SU-DHL-6 (cell line): ENCODE data around the gene KIF5C.
"Not testable (repeated sequence)": the region's sequence is repeated elsewhere in the genome, so short reads cannot be mapped to it uniquely, and the experiment has no call there.

Experiments
- H2AFZ ChIP-seq: fragments of 200-600 bp; sonication (generic); 2 replicates; pipeline ENCODE4 v1.6.1; 2014; ENCODE audit warnings: low read depth, mild to moderate bottlenecking, moderate library complexity, mixed read lengths, antibody characterized with exemption, low read length; ENCODE audit not compliant: severe bottlenecking
- H3F3A ChIP-seq: fragments of 200-600 bp; shearing (Covaris generic); 2 replicates; pipeline ENCODE4 v1.6.0; 2016; ENCODE audit warnings: antibody characterized with exemption, mild to moderate bottlenecking; ENCODE audit not compliant: insufficient read depth
- H3K27ac ChIP-seq: fragments of 200-600 bp; sonication (generic); 2 replicates; pipeline ENCODE4 v1.5.1; 2016; ENCODE audit warnings: low read depth, mild to moderate bottlenecking, low read length, moderate library complexity, mixed read lengths
- H3K27me3 ChIP-seq: fragments of 200-600 bp; sonication (generic), shearing (Covaris generic); 2 replicates; pipeline ENCODE4 v1.6.0; 2014; ENCODE audit warnings: mild to moderate bottlenecking, low read length
- H3K36me3 ChIP-seq: fragments of 200-600 bp; sonication (generic); 2 replicates; pipeline ENCODE4 v1.6.1; 2014; ENCODE audit warnings: mild to moderate bottlenecking, low read length, mixed read lengths
- H3K4me2 ChIP-seq: fragments of 300-600, 200-600 bp; shearing (Covaris generic), sonication (generic); 2 replicates; pipeline ENCODE4 v1.6.0; 2014; ENCODE audit warnings: low read length, low read depth, mild to moderate bottlenecking; ENCODE audit not compliant: poor library complexity, severe bottlenecking
- H3K4me3 ChIP-seq: fragments of 200-600 bp; sonication (generic); 2 replicates; pipeline ENCODE4 v1.5.1; 2014; ENCODE audit warnings: antibody characterized with exemption, low read length, mild to moderate bottlenecking, mixed read lengths; ENCODE audit not compliant: insufficient read depth, poor library complexity, severe bottlenecking
- H3K79me2 ChIP-seq: fragments of 200-600 bp; sonication (generic); 2 replicates; pipeline ENCODE4 v1.6.1; 2014; ENCODE audit warnings: mild to moderate bottlenecking, low read length, moderate library complexity; ENCODE audit not compliant: insufficient read depth
- H3K9ac ChIP-seq: fragments of 200-600 bp; sonication (generic); 2 replicates; pipeline ENCODE4 v1.7.0; 2014; ENCODE audit warnings: mild to moderate bottlenecking, low read length
- H3K9me2 ChIP-seq: fragments of 200-600 bp; sonication (generic); replicated peaks from 2 replicates; pipeline ENCODE4 v1.6.1; 2014; ENCODE audit warnings: low read length; ENCODE audit not compliant: insufficient read depth
- H3K9me3 ChIP-seq: fragments of 200-600 bp; sonication (generic); 2 replicates; pipeline ENCODE4 v1.6.1; 2014; ENCODE audit warnings: low read length, mixed read lengths; ENCODE audit not compliant: insufficient read depth
- H4K20me1 ChIP-seq: fragments of 200-600 bp; sonication (generic); 2 replicates; pipeline ENCODE4 v1.6.1; 2014; ENCODE audit warnings: low read depth, mild to moderate bottlenecking, antibody characterized with exemption, low read length, moderate library complexity, mixed read lengths
- CTCF ChIP-seq: fragments of 200-600 bp; sonication (generic); IDR thresholded peaks from one replicate; pipeline ENCODE4 v1.5.1; 2017; ENCODE audit warnings: antibody characterized with exemption, mild to moderate bottlenecking, low read length, moderate library complexity; ENCODE audit not compliant: insufficient read depth, poor library complexity, severe bottlenecking
- EZH2phosphoT487 ChIP-seq: fragments of 200-600 bp; sonication (generic), shearing (Covaris generic); conservative IDR thresholded peaks from 2 replicates; pipeline ENCODE4 v1.6.1; 2018; ENCODE audit warnings: mild to moderate bottlenecking, antibody characterized with exemption, low read length, moderate library complexity, mixed read lengths

The KIF5C gene

GRCh38 chr2:148979919-148980277, 104.9 kb downstream of the KIF5C start:
- H3K36me3 ChIP-seq, result no peaks in the 10 kb centered on the region
- H4K20me1 ChIP-seq, result no peaks in the 10 kb centered on the region

GRCh38 chr2:148980496-148980895, 105.5 kb downstream of the KIF5C start:
- H3K9me3 ChIP-seq, H4K20me1 ChIP-seq, H3K4me3 ChIP-seq, H3K79me2 ChIP-seq, H3K9ac ChIP-seq, H3F3A ChIP-seq, H3K27me3 ChIP-seq, H2AFZ ChIP-seq, H3K9me2 ChIP-seq, H3K36me3 ChIP-seq, H3K4me2 ChIP-seq, H3K27ac ChIP-seq: not testable (repeated sequence)

More at GRCh38 chr2:148979919-148980277, 104.9 kb downstream of the KIF5C start:
- no peak overlapping the region for H3K9ac ChIP-seq
- H3K4me2 ChIP-seq, result no peak overlapping the region
- H3K4me3 ChIP-seq, result no peak overlapping the region
- no peaks in the 10 kb centered on the region for H3F3A ChIP-seq
- H3K9me3 ChIP-seq, result no peaks in the 10 kb centered on the region
- H3K27ac ChIP-seq, result no peak overlapping the region
- H2AFZ ChIP-seq, result no peak overlapping the region
- H3K9me2 ChIP-seq, result no peaks in the 10 kb centered on the region
- H3K27me3 ChIP-seq, result no peaks in the 10 kb centered on the region
- TF ChIP-seq CTCF, result no peak
- TF ChIP-seq EZH2phosphoT487, result no peak
- no peaks in the 10 kb centered on the region for H3K79me2 ChIP-seq

GRCh38 chr2:148981324-148981723, 106.3 kb downstream of the KIF5C start:
- Histone ChIP-seq H2AFZ (no peak overlapping the region), H3F3A (no peaks in the 10 kb centered on the region), H3K9ac (no peak overlapping the region), H3K4me3 (no peak overlapping the region), H3K36me3 (no peaks in the 10 kb centered on the region), H4K20me1 (no peaks in the 10 kb centered on the region), H3K27me3 (no peaks in the 10 kb centered on the region), H3K4me2 (no peak overlapping the region), H3K79me2 (no peaks in the 10 kb centered on the region), H3K9me3 (no peaks in the 10 kb centered on the region), H3K27ac (no peak overlapping the region), H3K9me2 (no peaks in the 10 kb centered on the region)
- TF ChIP-seq EZH2phosphoT487 (no peak), CTCF (no peak)

- no peaks in the 10 kb centered on the region for H3K9me3 ChIP-seq
- no peaks in the 10 kb centered on the region for H3F3A ChIP-seq
- no peak overlapping the region for H3K27ac ChIP-seq
- no peaks in the 10 kb centered on the region for H4K20me1 ChIP-seq
- no peak overlapping the region for H3K4me3 ChIP-seq
- H3K79me2 ChIP-seq, result no peaks in the 10 kb centered on the region
- no peaks in the 10 kb centered on the region for H3K9me2 ChIP-seq
- H3K4me2 ChIP-seq, result no peak overlapping the region
- TF ChIP-seq CTCF, result no peak
- TF ChIP-seq EZH2phosphoT487, result no peak
- H3K9ac ChIP-seq, result no peak overlapping the region
- H3K27me3 ChIP-seq, result no peaks in the 10 kb centered on the region
- no peaks in the 10 kb centered on the region for H3K36me3 ChIP-seq
- no peak overlapping the region for H2AFZ ChIP-seq
These were observed 106.8 kb downstream of the KIF5C start for GRCh38 chr2:148981781-148982180.
